Testis (tissue), 3 donors: Measurements from ENCODE around the gene SERAC1. TPM values are rescaled to one million over a fixed set of nuclear protein-coding genes. Genes with fewer than 3 reads are reported as not detected.

ENCODE experiments used
- DNase-seq: peaks from one replicate; pipeline ENCODE4 v3.0.0-alpha.2; 2019
- H3K27ac ChIP-seq, 2 donors: fragments of 200-600 bp; sonication (generic); one replicate each; pipeline ENCODE4 v1.5.1; 2019
- H3K27me3 ChIP-seq: fragments of 200-600 bp; sonication (generic); one replicate; pipeline ENCODE4 v1.5.1; 2019
- H3K36me3 ChIP-seq: fragments of 200-600 bp; sonication (generic); one replicate; pipeline ENCODE4 v1.5.1; 2017; ENCODE audit warnings: low read depth; ENCODE audit errors: missing control alignments
- H3K4me1 ChIP-seq: fragments of 200-600 bp; sonication (generic); one replicate; pipeline ENCODE4 v1.5.1; 2019
- H3K4me3 ChIP-seq, 2 donors: fragments of 200-600 bp; sonication (generic); one replicate each; pipeline ENCODE4 v1.5.1; 2017 to 2019
- H3K9me3 ChIP-seq: fragments of 200-600 bp; sonication (generic); one replicate; pipeline ENCODE4 v1.5.1; 2017
- POLR2A ChIP-seq: fragments of 450-650 bp; IDR thresholded peaks from one replicate; pipeline ENCODE4 v1.6.1; 2017; ENCODE audit warnings: antibody characterized with exemption, mild to moderate bottlenecking, moderate library complexity
- WGBS, 2 donors: methylation state at CpG; one replicate each; pipeline ENCODE4 v1.1.5; 2018; 5-methylcytosine and 5-hydroxymethylcytosine counted together
- intact Hi-C: fragments of 100-400 bp; cut with DNase I; formaldehyde crosslinking; loops from one replicate; pipeline ENCODE4 v1.15.1; 2023; ENCODE audit warnings: low total_unique reads
- polyA plus RNA-seq: library from polyadenylated mRNA; stranded (reverse); fragments of 350-450 nt; fragmentation: Illumina TruSeq; extraction: RNeasy Lipid Tissue Mini Kit (QIAGEN cat#74804); gene quantifications from one replicate; pipeline ENCODE4 v1.2.3, GENCODE V29; 2014; ENCODE audit warnings: low read depth, low replicate concordance; ENCODE audit not compliant: insufficient read depth
- total RNA-seq, 2 donors: library from RNA; depleted of rRNA; stranded (reverse); fragments of >200 nt; gene quantifications; one replicate each; pipeline ENCODE4 v1.2.3, GENCODE V29; 2016
- TF ChIP-seq, protein P1 (sequence below), 3 experiments: fragments of 450-650 bp in 2 of 3; fragments of 200-600 bp in 1 of 3; sonication (generic) in 1 of 3; IDR thresholded peaks; one replicate each; pipeline ENCODE4 v1.5.1; 2016 to 2019; ENCODE audit warnings: antibody characterized with exemption in 3 of 3, mild to moderate bottlenecking in 2 of 3, moderate library complexity in 1 of 3

The SERAC1 gene
- total and polyA plus RNA-seq, 3 donors from 2014 or later: 9.8 to 20.2 (median 15.2) TPM

DNA sequence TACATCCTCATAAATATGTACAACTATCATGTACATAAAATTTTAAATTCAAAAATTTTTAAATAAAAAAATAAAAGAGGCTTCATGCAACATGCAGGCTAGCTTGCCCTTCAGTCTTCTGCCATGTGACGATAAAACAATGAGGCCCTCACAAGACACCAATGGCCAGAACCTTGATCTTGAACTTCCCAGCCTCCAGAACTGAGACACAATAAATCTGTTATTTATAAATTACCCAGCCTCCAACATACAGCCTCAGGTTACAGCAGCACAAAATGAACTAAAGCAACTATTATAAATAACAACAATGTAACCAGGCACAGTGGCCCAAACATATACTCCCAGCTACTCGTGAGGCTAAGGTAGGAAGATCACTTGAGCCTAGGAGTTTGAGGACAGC is 42.8 kb downstream of the SERAC1 start:
- Histone ChIP-seq H3K4me3 (no peak overlapping the region), H3K27me3 (no peaks in the 10 kb centered on the region), H3K9me3 (no peaks in the 10 kb centered on the region), H3K4me1 (no peaks in the 10 kb centered on the region), H3K27ac (no peak overlapping the region), H3K36me3 (no peaks in the 10 kb centered on the region)
- no peak for TF ChIP-seq POLR2A
- TF ChIP-seq, protein P1, sequence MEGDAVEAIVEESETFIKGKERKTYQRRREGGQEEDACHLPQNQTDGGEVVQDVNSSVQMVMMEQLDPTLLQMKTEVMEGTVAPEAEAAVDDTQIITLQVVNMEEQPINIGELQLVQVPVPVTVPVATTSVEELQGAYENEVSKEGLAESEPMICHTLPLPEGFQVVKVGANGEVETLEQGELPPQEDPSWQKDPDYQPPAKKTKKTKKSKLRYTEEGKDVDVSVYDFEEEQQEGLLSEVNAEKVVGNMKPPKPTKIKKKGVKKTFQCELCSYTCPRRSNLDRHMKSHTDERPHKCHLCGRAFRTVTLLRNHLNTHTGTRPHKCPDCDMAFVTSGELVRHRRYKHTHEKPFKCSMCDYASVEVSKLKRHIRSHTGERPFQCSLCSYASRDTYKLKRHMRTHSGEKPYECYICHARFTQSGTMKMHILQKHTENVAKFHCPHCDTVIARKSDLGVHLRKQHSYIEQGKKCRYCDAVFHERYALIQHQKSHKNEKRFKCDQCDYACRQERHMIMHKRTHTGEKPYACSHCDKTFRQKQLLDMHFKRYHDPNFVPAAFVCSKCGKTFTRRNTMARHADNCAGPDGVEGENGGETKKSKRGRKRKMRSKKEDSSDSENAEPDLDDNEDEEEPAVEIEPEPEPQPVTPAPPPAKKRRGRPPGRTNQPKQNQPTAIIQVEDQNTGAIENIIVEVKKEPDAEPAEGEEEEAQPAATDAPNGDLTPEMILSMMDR (IDR thresholded peaks at IDR 0.05): no peak
- no peak for DNase-seq
- WGBS, 2 donors: 85 to 93% methylated on average over 2 of the region's 2 CpGs
- intact Hi-C loops: no loop called here

DNA sequence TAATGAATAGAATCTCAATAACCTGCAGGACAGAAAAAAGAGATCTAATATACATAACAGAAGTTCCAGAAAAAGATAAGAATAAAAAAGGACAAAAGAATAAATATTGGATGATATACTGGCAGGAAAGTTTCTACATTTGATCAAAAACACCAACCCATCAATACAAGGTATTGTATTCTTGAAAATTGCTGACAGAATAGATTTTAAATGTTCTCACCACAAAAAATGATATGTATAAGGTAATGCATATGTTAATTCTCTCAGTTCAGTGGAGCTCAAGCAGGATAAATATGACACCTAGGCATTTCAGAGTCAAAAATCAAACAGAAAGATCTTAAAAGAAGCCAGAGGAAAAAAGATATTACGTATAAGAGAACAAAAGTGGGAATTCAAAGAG is 43.8 kb downstream of the SERAC1 start:
- H3K27me3 ChIP-seq: no peaks in the 10 kb centered on the region
- no peak for DNase-seq
- no peaks in the 10 kb centered on the region for H3K4me1 ChIP-seq
- H3K4me3 ChIP-seq: no peak overlapping the region
- intact Hi-C loops: no loop called here
- no peaks in the 10 kb centered on the region for H3K36me3 ChIP-seq
- 81 to 89% methylated on average over 1 of the region's 1 CpG for WGBS, 2 donors
- no peak overlapping the region for H3K27ac ChIP-seq
- H3K9me3 ChIP-seq: no peaks in the 10 kb centered on the region
- TF ChIP-seq POLR2A: no peak
- TF ChIP-seq, protein P1 (IDR thresholded peaks at IDR 0.05): no peak

DNA sequence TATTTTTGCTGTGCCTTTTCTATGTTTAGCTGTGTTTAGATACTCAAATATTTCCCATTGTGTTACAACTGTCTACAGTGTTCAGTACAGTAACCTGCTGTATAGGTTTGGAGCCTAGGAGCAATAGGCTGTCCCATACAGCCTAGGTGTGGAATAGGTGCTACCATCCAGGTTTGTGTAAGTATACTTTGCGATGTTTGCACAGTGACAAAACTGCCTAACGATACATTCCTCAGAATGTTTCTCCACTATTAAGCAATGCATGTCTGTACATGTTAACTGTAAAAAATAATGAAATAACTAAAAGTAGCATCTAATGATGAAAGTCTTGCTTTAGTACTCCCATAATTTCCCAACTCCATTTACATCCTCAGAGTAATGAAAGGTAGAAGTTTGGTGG is 46.0 kb downstream of the SERAC1 start:
- no peak for DNase-seq
- H3K36me3 ChIP-seq: no peaks in the 10 kb centered on the region
- WGBS, 2 donors: 98% methylated on average over 2 of the region's 2 CpGs

DNA sequence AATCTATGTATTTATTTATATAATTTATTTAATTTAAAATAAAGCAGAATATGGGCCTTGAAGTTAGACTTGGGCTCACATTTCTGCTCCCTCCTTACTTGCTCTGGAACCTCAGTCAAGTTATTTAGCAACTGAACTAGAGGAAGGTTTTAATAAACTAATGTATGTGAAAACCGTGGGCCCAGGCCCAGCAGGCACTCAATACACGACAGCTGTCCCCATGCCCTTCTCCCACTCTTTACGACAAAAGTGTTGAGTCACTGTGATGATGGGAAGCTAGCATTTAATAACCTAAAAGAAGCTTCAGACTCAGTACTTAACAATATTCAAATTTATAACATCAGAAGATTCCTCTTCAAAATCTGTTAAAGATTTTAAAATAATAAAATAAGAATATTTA is 46.7 kb downstream of the SERAC1 start:
- 88 to 90% methylated on average over 3 of the region's 3 CpGs for WGBS, 2 donors
- H3K9me3 ChIP-seq: no peaks in the 10 kb centered on the region
- no peak overlapping the region for H3K27ac ChIP-seq
- H3K4me1 ChIP-seq: no peaks in the 10 kb centered on the region
- DNase-seq: no peak
- intact Hi-C loops: no loop called here
- no peaks in the 10 kb centered on the region for H3K27me3 ChIP-seq
- no peak for TF ChIP-seq POLR2A
- TF ChIP-seq, protein P1 (IDR thresholded peaks at IDR 0.05): no peak
- no peaks in the 10 kb centered on the region for H3K36me3 ChIP-seq
- H3K4me3 ChIP-seq: no peak overlapping the region

More for the DNA sequence above, 46.0 kb downstream of the SERAC1 start:
- H3K9me3 ChIP-seq: no peaks in the 10 kb centered on the region
- H3K27me3 ChIP-seq: no peaks in the 10 kb centered on the region
- no peak overlapping the region for H3K4me3 ChIP-seq
- no peak overlapping the region for H3K27ac ChIP-seq
- no peaks in the 10 kb centered on the region for H3K4me1 ChIP-seq
- intact Hi-C loops: no loop called here
- TF ChIP-seq POLR2A: no peak
- TF ChIP-seq, protein P1 (IDR thresholded peaks at IDR 0.05): no peak

DNA sequence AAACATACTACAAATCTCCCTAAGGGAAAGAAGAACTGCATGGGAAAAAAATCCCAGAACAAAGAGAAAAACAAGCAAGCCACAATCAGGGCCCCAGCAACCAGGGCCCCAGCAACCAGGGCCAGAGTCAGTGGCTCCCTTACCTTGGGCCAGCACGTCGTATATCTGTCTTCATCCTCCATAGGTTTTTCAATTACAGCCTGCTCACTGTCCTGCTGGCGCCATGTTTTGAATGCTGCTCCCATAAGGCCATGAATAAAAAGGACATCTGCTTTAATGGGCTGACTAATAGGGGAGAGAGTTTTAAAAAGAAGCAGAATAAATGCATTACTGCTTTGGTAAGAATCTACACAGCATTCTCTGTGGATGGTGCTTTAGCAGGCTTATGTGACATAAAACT is 49.2 kb downstream of the SERAC1 start:
- Histone ChIP-seq H3K27ac (no peak overlapping the region), H3K36me3 (no peaks in the 10 kb centered on the region)

More for the DNA sequence above, 49.2 kb downstream of the SERAC1 start:
- Histone ChIP-seq H3K9me3 (no peaks in the 10 kb centered on the region), H3K4me3 (no peak overlapping the region), H3K27me3 (no peaks in the 10 kb centered on the region), H3K4me1 (no peaks in the 10 kb centered on the region)
- 85 to 92% methylated on average over 3 of the region's 3 CpGs for WGBS, 2 donors
- intact Hi-C loops: no loop called here
- no peak for DNase-seq
- no peak for TF ChIP-seq POLR2A
- TF ChIP-seq, protein P1 (IDR thresholded peaks at IDR 0.05): no peak
